PFSK-1 (cell line): Measurements from ENCODE around the gene GOLGA6B.

Source experiments
- POLR2AphosphoS5 ChIP-seq: IDR thresholded peaks from 2 replicates; pipeline ENCODE4 v1.6.1; 2012; ENCODE audit warnings: low read depth, mild to moderate bottlenecking, control low read depth, low read length, moderate library complexity
- REST ChIP-seq, 2 experiments: IDR thresholded peaks; 2 replicates each; pipeline versions ENCODE4 v1.6.1 to v1.8.0; 2011 to 2012; ENCODE audit warnings: low read depth in 2 of 2, low read length in 2 of 2, control low read depth in 1 of 2, inconsistent platforms in 1 of 2, mild to moderate bottlenecking in 1 of 2, moderate library complexity in 1 of 2; ENCODE audit not compliant: insufficient read depth in 1 of 2
- SIN3A ChIP-seq: IDR thresholded peaks from 2 replicates; pipeline ENCODE4 v1.6.1; 2012; ENCODE audit warnings: mild to moderate bottlenecking, low read length, moderate library complexity, borderline replicate concordance; ENCODE audit not compliant: insufficient read depth
- TAF1 ChIP-seq: IDR thresholded peaks from 2 replicates; pipeline ENCODE4 v1.6.1; 2012; ENCODE audit warnings: low read length, control low read depth, borderline replicate concordance; ENCODE audit not compliant: insufficient read depth

- TF ChIP-seq POLR2AphosphoS5 (peak; percentile 88), SIN3A (peak; percentile 76; the same call in 1 of the 2 replicates), TAF1 (peak; percentile 88; the same call in 1 of the 2 replicates), REST (IDR thresholded peaks at IDR 0.05; ENCODE audit: insufficient read depth in 1 of 2, low read depth in 2 of 2, low read length in 2 of 2) (0 out of 4 replicates have a peak, but pooled peaks of 1 of the 2 experiments have one; percentile 13)
Observed at GRCh38 chr15:72685925-72686794, 31.7 kb downstream of the GOLGA6B start, which contains the start of the genes BBS4 and HIGD2B.
